OCI-LY1 (cell line): ENCODE measurements around the gene HDHD3.

Source experiments
- H2AFZ ChIP-seq: fragments of 200-600 bp; sonication (generic), shearing (Covaris generic); 2 replicates; pipeline ENCODE4 v1.6.0; 2014; ENCODE audit warnings: antibody characterized with exemption, mild to moderate bottlenecking, low read length
- H3F3A ChIP-seq: fragments of 200-600 bp; sonication (generic), shearing (Covaris generic); 2 replicates; pipeline ENCODE4 v1.6.0; 2014; ENCODE audit warnings: mild to moderate bottlenecking, antibody characterized with exemption, low read length, moderate library complexity; ENCODE audit not compliant: insufficient read depth
- H3K27ac ChIP-seq: fragments of 200-600 bp; sonication (generic); 2 replicates; pipeline ENCODE4 v1.5.1; 2014; ENCODE audit warnings: low read length, mixed run types, mild to moderate bottlenecking, low read depth; ENCODE audit not compliant: poor library complexity, severe bottlenecking
- H3K27me3 ChIP-seq: fragments of 200-600 bp; sonication (generic); 2 replicates; pipeline ENCODE4 v1.6.0; 2014; ENCODE audit warnings: antibody characterized with exemption, mild to moderate bottlenecking, low read length, moderate library complexity; ENCODE audit not compliant: insufficient read depth
- H3K36me3 ChIP-seq: fragments of 200-600 bp; sonication (generic); 2 replicates; pipeline ENCODE4 v1.6.1; 2014; ENCODE audit warnings: mild to moderate bottlenecking, antibody characterized with exemption, low read length, moderate library complexity, mixed read lengths; ENCODE audit not compliant: insufficient read depth
- H3K4me1 ChIP-seq: fragments of 200-600 bp; sonication (generic); 2 replicates; pipeline ENCODE4 v1.5.1; 2014; ENCODE audit warnings: mild to moderate bottlenecking, low read length, moderate library complexity; ENCODE audit not compliant: insufficient read depth, severe bottlenecking
- H3K4me2 ChIP-seq: fragments of 200-600 bp; sonication (generic), shearing (Covaris generic); 2 replicates; pipeline ENCODE4 v1.6.1; 2014; ENCODE audit warnings: low read length
- H3K4me3 ChIP-seq: fragments of 200-600 bp; sonication (generic); 2 replicates; pipeline ENCODE4 v1.5.1; 2014; ENCODE audit warnings: low read length, low read depth, mild to moderate bottlenecking, mixed read lengths; ENCODE audit not compliant: poor library complexity, severe bottlenecking
- H3K79me2 ChIP-seq: fragments of 200-600 bp; shearing (Covaris generic); 2 replicates; pipeline ENCODE4 v1.6.1; 2016; ENCODE audit warnings: mixed run types, low read length, mixed read lengths; ENCODE audit not compliant: insufficient read depth
- H3K9ac ChIP-seq: fragments of 200-600 bp; sonication (generic), shearing (Covaris generic); 2 replicates; pipeline ENCODE4 v1.6.1; 2014; ENCODE audit warnings: mild to moderate bottlenecking, low read length, mixed read lengths
- H3K9me2 ChIP-seq: fragments of 200-600 bp; sonication (generic), shearing (Covaris generic); 2 replicates; pipeline ENCODE4 v1.6.1; 2014; ENCODE audit warnings: low read depth, mild to moderate bottlenecking, low read length, mixed read lengths
- H3K9me3 ChIP-seq: fragments of 200-600 bp; shearing (Covaris generic); 2 replicates; pipeline ENCODE4 v1.6.1; 2014; ENCODE audit warnings: low read length, mixed read lengths
- H4K20me1 ChIP-seq: fragments of 200-600 bp; sonication (generic), shearing (Covaris generic); 2 replicates; pipeline ENCODE4 v1.6.0; 2016; ENCODE audit warnings: mild to moderate bottlenecking, low read length; ENCODE audit not compliant: insufficient read depth
- EZH2 ChIP-seq: fragments of 200-600 bp; sonication (generic), shearing (Covaris generic); IDR thresholded peaks from 2 replicates; pipeline ENCODE4 v1.8.0; 2017; ENCODE audit warnings: borderline replicate concordance, mixed run types, mild to moderate bottlenecking, antibody characterized with exemption, low read length, moderate library complexity, mixed read lengths
- TF ChIP-seq, protein P1 (sequence below): fragments of 200-600 bp; sonication (generic), shearing (Covaris generic); IDR thresholded peaks from 2 replicates; pipeline ENCODE4 v1.5.1; 2017; ENCODE audit warnings: mild to moderate bottlenecking, antibody characterized with exemption, low read length, moderate library complexity, mixed read lengths

HDHD3 gene

DNA sequence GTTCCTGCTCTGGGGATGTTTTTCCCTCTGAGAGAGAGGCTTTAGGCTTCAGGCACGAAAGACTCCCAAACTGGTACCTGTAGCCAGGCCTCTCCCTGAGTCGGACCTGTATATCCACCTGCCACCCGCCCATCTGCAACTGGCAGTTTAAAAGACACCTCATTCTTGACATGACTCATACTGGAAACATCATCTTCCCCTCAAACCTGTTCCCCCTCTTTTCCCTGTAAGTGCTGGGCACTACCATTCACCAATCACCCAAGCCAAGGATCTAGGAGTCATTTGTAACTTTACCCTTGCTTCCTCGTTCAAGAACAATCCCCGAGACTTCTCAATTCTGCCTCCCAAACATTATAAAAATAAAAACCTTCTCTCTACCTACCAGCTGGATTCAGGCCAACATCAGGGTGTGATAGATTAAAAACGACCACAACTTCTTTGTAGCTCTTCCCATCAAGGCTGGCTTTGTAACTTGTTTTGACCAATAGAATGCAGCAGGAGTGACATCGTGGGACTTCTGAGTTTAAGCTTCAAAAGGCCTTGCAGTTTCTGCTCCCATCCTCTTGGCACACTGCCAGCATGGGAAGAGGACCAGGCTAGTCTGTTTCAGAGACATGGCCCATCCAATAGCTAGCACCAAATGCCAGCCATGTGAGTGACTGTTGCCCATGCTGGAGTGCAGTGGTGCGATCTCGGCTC lies 34.9 kb downstream of the HDHD3 start:
- Histone ChIP-seq H4K20me1 (no peaks in the 10 kb centered on the region), H3K4me3 (no peak overlapping the region), H3K36me3 (no peaks in the 10 kb centered on the region), H3K9me3 (no peaks in the 10 kb centered on the region), H3K79me2 (no peaks in the 10 kb centered on the region), H2AFZ (peak overlapping the region; percentile 71; the same call in 1 of the 2 replicates), H3K4me1 (peaks cover 40% of the 10 kb centered on the region), H3K9ac (no peak overlapping the region), H3F3A (0 out of 2 replicates have a peak, but pooled peaks cover 7% of the 10 kb centered on the region), H3K27me3 (peaks cover 4% of the 10 kb centered on the region; the same call in 1 of the 2 replicates), H3K4me2 (no peak overlapping the region), H3K9me2 (no peaks in the 10 kb centered on the region), H3K27ac (peak overlapping the region; percentile 23)
- TF ChIP-seq, protein P1, sequence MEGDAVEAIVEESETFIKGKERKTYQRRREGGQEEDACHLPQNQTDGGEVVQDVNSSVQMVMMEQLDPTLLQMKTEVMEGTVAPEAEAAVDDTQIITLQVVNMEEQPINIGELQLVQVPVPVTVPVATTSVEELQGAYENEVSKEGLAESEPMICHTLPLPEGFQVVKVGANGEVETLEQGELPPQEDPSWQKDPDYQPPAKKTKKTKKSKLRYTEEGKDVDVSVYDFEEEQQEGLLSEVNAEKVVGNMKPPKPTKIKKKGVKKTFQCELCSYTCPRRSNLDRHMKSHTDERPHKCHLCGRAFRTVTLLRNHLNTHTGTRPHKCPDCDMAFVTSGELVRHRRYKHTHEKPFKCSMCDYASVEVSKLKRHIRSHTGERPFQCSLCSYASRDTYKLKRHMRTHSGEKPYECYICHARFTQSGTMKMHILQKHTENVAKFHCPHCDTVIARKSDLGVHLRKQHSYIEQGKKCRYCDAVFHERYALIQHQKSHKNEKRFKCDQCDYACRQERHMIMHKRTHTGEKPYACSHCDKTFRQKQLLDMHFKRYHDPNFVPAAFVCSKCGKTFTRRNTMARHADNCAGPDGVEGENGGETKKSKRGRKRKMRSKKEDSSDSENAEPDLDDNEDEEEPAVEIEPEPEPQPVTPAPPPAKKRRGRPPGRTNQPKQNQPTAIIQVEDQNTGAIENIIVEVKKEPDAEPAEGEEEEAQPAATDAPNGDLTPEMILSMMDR: no peak
- TF ChIP-seq EZH2: no peak

DNA sequence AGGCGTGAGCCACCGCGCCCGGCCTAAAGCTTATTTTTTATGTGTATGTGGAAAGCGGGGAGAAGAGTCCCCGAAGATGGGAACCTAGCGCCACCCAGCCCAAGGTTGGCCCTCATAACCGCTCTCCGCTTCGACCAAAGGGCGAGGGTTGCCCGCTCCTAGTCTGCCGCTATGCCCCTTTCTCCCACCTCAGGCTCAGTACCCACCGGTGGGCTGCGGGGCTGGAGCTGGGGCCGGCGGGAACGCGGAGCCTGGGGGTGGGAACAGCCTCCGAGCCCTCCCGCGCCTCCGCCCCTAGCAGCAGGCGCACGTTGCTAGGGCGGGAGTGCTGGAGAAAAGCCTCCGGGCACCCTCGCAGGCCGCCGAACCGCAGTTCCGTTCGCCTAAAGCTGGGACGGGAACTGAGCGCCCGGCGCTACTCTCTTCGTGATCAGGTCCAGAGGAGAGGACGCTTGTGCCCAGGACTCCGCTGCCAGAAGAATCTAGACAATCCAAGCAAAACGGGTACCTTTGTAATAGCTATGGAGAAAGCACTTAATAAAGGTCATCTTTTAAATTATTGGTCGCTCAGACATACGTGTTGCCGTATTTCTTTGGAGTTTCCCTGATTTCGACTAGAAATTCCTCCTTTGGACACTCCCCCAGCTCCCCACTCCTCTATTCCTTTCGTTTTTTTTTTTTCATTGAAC lies 36.6 kb downstream of the HDHD3 start, which contains the start of gene WDR31:
Gene WDR31 (minus strand): TSS at position 265 of the 689 bp plus-strand sequence. CDS start 8,253 bp downstream, outside the sequence.
- TF ChIP-seq EZH2: no peak
- TF ChIP-seq, protein P1: no peak; the same call in 1 of the 2 replicates
- Histone ChIP-seq H3K9me2 (no peaks in the 10 kb centered on the region), H3K36me3 (no peaks in the 10 kb centered on the region)

DNA sequence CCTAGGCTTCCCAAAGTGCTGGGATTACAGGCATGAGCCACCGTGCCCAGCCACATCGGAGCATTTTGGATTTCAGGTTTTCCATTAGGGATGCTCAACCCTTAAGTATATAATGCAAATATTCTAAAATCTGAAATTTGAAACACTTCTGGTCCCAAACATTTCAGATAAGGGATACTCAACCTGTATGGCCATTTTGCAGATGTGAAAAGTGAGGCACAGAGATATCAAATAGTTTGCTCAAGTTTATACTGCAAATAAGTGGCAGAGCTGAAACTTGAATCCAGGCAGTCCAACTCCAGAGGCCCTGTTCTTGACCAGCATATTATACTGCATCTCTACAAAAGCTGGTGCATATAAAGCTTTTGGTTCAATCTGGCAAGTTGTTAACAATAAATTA lies 39.1 kb downstream of the HDHD3 start:
- Histone ChIP-seq H3K27me3 (peaks cover 4% of the 10 kb centered on the region; the same call in 1 of the 2 replicates), H2AFZ (no peak overlapping the region), H3K27ac (no peak overlapping the region), H3K9me2 (no peaks in the 10 kb centered on the region), H3K36me3 (no peaks in the 10 kb centered on the region), H3F3A (no peaks in the 10 kb centered on the region), H3K79me2 (no peaks in the 10 kb centered on the region), H3K9me3 (no peaks in the 10 kb centered on the region), H3K4me2 (no peak overlapping the region), H3K9ac (no peak overlapping the region), H3K4me1 (peaks cover 26% of the 10 kb centered on the region), H3K4me3 (no peak overlapping the region), H4K20me1 (no peaks in the 10 kb centered on the region)
- no peak for TF ChIP-seq EZH2
- TF ChIP-seq, protein P1: no peak

More for the DNA sequence above, 36.6 kb downstream of the HDHD3 start, which contains the start of gene WDR31:
- 0 out of 2 replicates have a peak, but pooled peaks cover 2% of the 10 kb centered on the region for H3F3A ChIP-seq
- peak within 1 kb of the TSS; percentile 84 for H3K4me2 ChIP-seq
- H3K79me2 ChIP-seq: no peaks in the 10 kb centered on the region
- H3K27me3 ChIP-seq: peaks cover 4% of the 10 kb centered on the region; the same call in 1 of the 2 replicates
- H3K9me3 ChIP-seq: no peaks in the 10 kb centered on the region
- H3K4me1 ChIP-seq: peaks cover 40% of the 10 kb centered on the region
- H3K27ac ChIP-seq: no peak within 1 kb of the TSS
- no peaks in the 10 kb centered on the region for H4K20me1 ChIP-seq
- H3K4me3 ChIP-seq: peak within 1 kb of the TSS; percentile 90
- H2AFZ ChIP-seq: peak within 1 kb of the TSS; percentile 100
- H3K9ac ChIP-seq: peak within 1 kb of the TSS; percentile 82
